PC-3 (cell line): Measurements from ENCODE around the gene PAPOLA.

Experiments
- CTCF ChIP-seq: fragments of 300-600 bp; sonication (generic); conservative IDR thresholded peaks from 2 replicates; pipeline ENCODE4 v1.5.1; 2017; ENCODE audit warnings: antibody characterized with exemption, low read depth, mild to moderate bottlenecking, low read length
- EZH2 ChIP-seq: fragments of 300-600 bp; sonication (generic); IDR thresholded peaks from one replicate; pipeline ENCODE4 v1.6.1; 2017; ENCODE audit warnings: antibody characterized with exemption, mild to moderate bottlenecking, low read length; ENCODE audit not compliant: unreplicated experiment
- EZH2phosphoT487 ChIP-seq: fragments of 300-600 bp; sonication (generic); IDR thresholded peaks from 2 replicates; pipeline ENCODE4 v1.6.1; 2018; ENCODE audit warnings: mild to moderate bottlenecking, antibody characterized with exemption, low read length, borderline replicate concordance

GRCh38 chr14:96576937-96577336, 74.8 kb downstream of the PAPOLA start:
- TF ChIP-seq CTCF, result no peak
- no peak for TF ChIP-seq EZH2
- TF ChIP-seq EZH2phosphoT487, result no peak
